Thymus (tissue), 11 donors: Measurements from ENCODE around the gene GNLY. TPM values are rescaled to one million over a fixed set of nuclear protein-coding genes. Genes with fewer than 3 reads are reported as not detected.

ENCODE experiments used
- DNase-seq, 9 donors: peaks; one replicate each; pipeline ENCODE4 v3.0.0-alpha.2; 2013; ENCODE audit warnings: low spot score in 9 of 9, low read depth in 6 of 9, missing footprints in 1 of 9
- H3K27ac ChIP-seq, 2 donors: one replicate each; pipeline ENCODE4 v1.5.1; 2013; ENCODE audit warnings: control low read depth in 1 of 2, low read depth in 1 of 2, low read length in 1 of 2, mild to moderate bottlenecking in 1 of 2, moderate library complexity in 1 of 2
- H3K27me3 ChIP-seq, 2 donors: one replicate each; pipeline ENCODE4 v1.5.1; 2013; ENCODE audit warnings: low read length in 1 of 2; ENCODE audit not compliant: control insufficient read depth in 2 of 2, insufficient read depth in 1 of 2
- H3K36me3 ChIP-seq, 2 donors: one replicate each; pipeline ENCODE4 v1.5.1; 2013; ENCODE audit warnings: low read length in 1 of 2, mild to moderate bottlenecking in 1 of 2, moderate library complexity in 1 of 2; ENCODE audit not compliant: control insufficient read depth in 2 of 2, insufficient read depth in 2 of 2
- H3K4me1 ChIP-seq, 2 donors: one replicate each; pipeline ENCODE4 v1.5.1; 2013; ENCODE audit warnings: low read length in 2 of 2; ENCODE audit not compliant: control insufficient read depth in 2 of 2, insufficient read depth in 2 of 2
- H3K4me3 ChIP-seq, 2 donors: one replicate each; pipeline ENCODE4 v1.5.1; 2013; ENCODE audit warnings: low read length in 2 of 2, control low read depth in 1 of 2, mild to moderate bottlenecking in 1 of 2
- H3K9me3 ChIP-seq, 2 donors: one replicate each; pipeline ENCODE4 v1.5.1; 2013; ENCODE audit warnings: low read length in 1 of 2, mild to moderate bottlenecking in 1 of 2; ENCODE audit not compliant: control insufficient read depth in 2 of 2, insufficient read depth in 1 of 2
- WGBS: extraction: QIAGEN DNeasy Blood & Tissue Kit; methylation state at CpG from one replicate; pipeline ENCODE4 v1.1.7; 2013; 5-methylcytosine and 5-hydroxymethylcytosine counted together
- polyA plus RNA-seq: library from polyadenylated mRNA; stranded (reverse); fragments of 200-250 nt; gene quantifications from one replicate; pipeline ENCODE4 v1.2.3, GENCODE V29; 2013
- total RNA-seq: library from RNA; stranded (reverse); fragments of 120-200 nt; gene quantifications from one replicate; pipeline ENCODE4 v1.2.4, GENCODE V29; 2013
- donor health status: healthy.

The GNLY gene
- total and polyA plus RNA-seq, 2 donors, result 1.7 to 7.0 TPM

- peaks cover 0 to 21% of the 10 kb centered on the region in 2 donors for H3K4me1 ChIP-seq
- H3K27me3 ChIP-seq, result no peaks in the 10 kb centered on the region
- no peaks in the 10 kb centered on the region for H3K9me3 ChIP-seq
- no peak for DNase-seq
- H3K36me3 ChIP-seq, result no peaks in the 10 kb centered on the region
- WGBS, result 97% methylated on average over 15 of the region's 15 CpGs
- no peak overlapping the region for H3K27ac ChIP-seq
- no peak overlapping the region for H3K4me3 ChIP-seq
These were observed 23.3 kb downstream of the GNLY start for GRCh38 chr2:85717308-85718008.

GRCh38 chr2:85718009-85718391 lies 23.8 kb downstream of the GNLY start:
- Histone ChIP-seq H3K27ac (no peak overlapping the region), H3K4me1 (peaks cover 0 to 16% of the 10 kb centered on the region in 2 donors), H3K4me3 (no peak overlapping the region), H3K27me3 (no peaks in the 10 kb centered on the region), H3K9me3 (no peaks in the 10 kb centered on the region), H3K36me3 (no peaks in the 10 kb centered on the region)
- no peak for DNase-seq
- WGBS, result 89% methylated on average over 7 of the region's 7 CpGs

- H3K4me3 ChIP-seq, result no peak overlapping the region
- 96% methylated on average over 10 of the region's 10 CpGs for WGBS
- no peak for DNase-seq
- H3K36me3 ChIP-seq, result no peaks in the 10 kb centered on the region
- H3K27ac ChIP-seq, result no peak overlapping the region
- H3K27me3 ChIP-seq, result no peaks in the 10 kb centered on the region
- H3K9me3 ChIP-seq, result no peaks in the 10 kb centered on the region
- H3K4me1 ChIP-seq, result peaks cover 0 to 13% of the 10 kb centered on the region in 2 donors
These were observed 24.8 kb downstream of the GNLY start for GRCh38 chr2:85718885-85719492.

GRCh38 chr2:85719609-85720240 lies 25.6 kb downstream of the GNLY start:
- Histone ChIP-seq H3K9me3 (no peaks in the 10 kb centered on the region), H3K27ac (no peak overlapping the region), H3K4me1 (peaks cover 0 to 13% of the 10 kb centered on the region in 2 donors), H3K36me3 (no peaks in the 10 kb centered on the region), H3K4me3 (no peak overlapping the region), H3K27me3 (no peaks in the 10 kb centered on the region)
- DNase-seq, result no peak
- WGBS, result 88% methylated on average over 6 of the region's 6 CpGs

GRCh38 chr2:85720533-85720932 lies 26.4 kb downstream of the GNLY start:
- Histone ChIP-seq H3K4me3 (no peak overlapping the region), H3K36me3 (no peaks in the 10 kb centered on the region), H3K27ac (no peak overlapping the region), H3K27me3 (no peaks in the 10 kb centered on the region), H3K9me3 (no peaks in the 10 kb centered on the region), H3K4me1 (peaks cover 0 to 9% of the 10 kb centered on the region in 2 donors)
- DNase-seq, result no peak
- 94% methylated on average over 1 of the region's 1 CpG for WGBS

- H3K4me3 ChIP-seq, result no peak overlapping the region
- no peaks in the 10 kb centered on the region for H3K27me3 ChIP-seq
- 98% methylated on average over 4 of the region's 4 CpGs for WGBS
- H3K27ac ChIP-seq, result no peak overlapping the region
- no peak for DNase-seq
- peaks cover 0 to under 1% of the 10 kb centered on the region in 2 donors for H3K4me1 ChIP-seq
- no peaks in the 10 kb centered on the region for H3K36me3 ChIP-seq
- H3K9me3 ChIP-seq, result no peaks in the 10 kb centered on the region
These were observed 27.5 kb downstream of the GNLY start for GRCh38 chr2:85721641-85722040.

GRCh38 chr2:85722519-85722918 lies 28.4 kb downstream of the GNLY start:
- H3K4me1 ChIP-seq, result no peaks in the 10 kb centered on the region
- 97% methylated on average over 6 of the region's 6 CpGs for WGBS

GRCh38 chr2:85723707-85724360 lies 29.7 kb downstream of the GNLY start:
- H3K27ac ChIP-seq, result no peak overlapping the region
- H3K4me3 ChIP-seq, result no peak overlapping the region
- WGBS, result 98% methylated on average over 2 of the region's 2 CpGs
- no peaks in the 10 kb centered on the region for H3K9me3 ChIP-seq
- no peaks in the 10 kb centered on the region for H3K36me3 ChIP-seq
- peaks cover 0 to 8% of the 10 kb centered on the region in 2 donors for H3K27me3 ChIP-seq
- no peaks in the 10 kb centered on the region for H3K4me1 ChIP-seq
- no peak for DNase-seq

More at GRCh38 chr2:85722519-85722918, 28.4 kb downstream of the GNLY start:
- no peaks in the 10 kb centered on the region for H3K36me3 ChIP-seq
- DNase-seq, result no peak
- no peaks in the 10 kb centered on the region for H3K9me3 ChIP-seq
- H3K27ac ChIP-seq, result no peak overlapping the region
- no peak overlapping the region for H3K4me3 ChIP-seq
- no peaks in the 10 kb centered on the region for H3K27me3 ChIP-seq

- Histone ChIP-seq H3K4me3 (no peak overlapping the region), H3K27ac (no peak overlapping the region), H3K36me3 (no peaks in the 10 kb centered on the region), H3K4me1 (peaks cover 0 to 6% of the 10 kb centered on the region in 2 donors), H3K27me3 (peaks cover 0 to 8% of the 10 kb centered on the region in 2 donors), H3K9me3 (no peaks in the 10 kb centered on the region)
- WGBS, result 93% methylated on average over 5 of the region's 5 CpGs
- DNase-seq, result no peak
These were observed 30.6 kb downstream of the GNLY start for GRCh38 chr2:85724731-85725181.
